SK-N-SH (cell line): ENCODE results near the gene FMNL2.

Experiments used
- CTCF ChIP-seq: fragments of 200-600 bp; sonication (generic); IDR thresholded peaks from 2 replicates; pipeline ENCODE4 v1.6.1; 2017; ENCODE audit warnings: antibody characterized with exemption, mild to moderate bottlenecking, moderate library complexity
- EP300 ChIP-seq, 2 experiments: IDR thresholded peaks; 2 replicates each; pipeline versions ENCODE4 v1.4.0 to v1.6.1; 2012; ENCODE audit warnings: borderline replicate concordance in 1 of 2, low read depth in 1 of 2, low read length in 1 of 2
- EZH2phosphoT487 ChIP-seq: fragments of 200-600 bp; sonication (generic); IDR thresholded peaks from 2 replicates; pipeline ENCODE4 v1.6.1; 2017; ENCODE audit warnings: low read depth, mixed run types, mild to moderate bottlenecking, antibody characterized with exemption, moderate library complexity, borderline replicate concordance
- MAX ChIP-seq: IDR thresholded peaks from 2 replicates; pipeline ENCODE4 v1.4.0; 2012; ENCODE audit warnings: low read depth
- RAD21 ChIP-seq: IDR thresholded peaks from 2 replicates; pipeline ENCODE4 v1.6.1; 2012; ENCODE audit warnings: mild to moderate bottlenecking, low read length
- REST ChIP-seq: IDR thresholded peaks from 2 replicates; pipeline ENCODE4 v1.6.1; 2012; ENCODE audit warnings: mild to moderate bottlenecking, low read depth, low read length, moderate library complexity
- RXRA ChIP-seq: IDR thresholded peaks from 2 replicates; pipeline ENCODE4 v1.4.0; 2012; ENCODE audit warnings: low read depth, mild to moderate bottlenecking, borderline replicate concordance
- TCF12 ChIP-seq: IDR thresholded peaks from 2 replicates; pipeline ENCODE4 v1.4.0; 2012
- USF2 ChIP-seq: fragments of 150-350 bp; IDR thresholded peaks from 2 replicates; pipeline ENCODE4 v1.6.1; 2017; ENCODE audit warnings: antibody characterized with exemption, low read length, low read depth, borderline replicate concordance
- TF ChIP-seq, protein P1 (sequence below): IDR thresholded peaks from 2 replicates; pipeline ENCODE4 v1.4.0; 2012; ENCODE audit warnings: low read depth, borderline replicate concordance

DNA sequence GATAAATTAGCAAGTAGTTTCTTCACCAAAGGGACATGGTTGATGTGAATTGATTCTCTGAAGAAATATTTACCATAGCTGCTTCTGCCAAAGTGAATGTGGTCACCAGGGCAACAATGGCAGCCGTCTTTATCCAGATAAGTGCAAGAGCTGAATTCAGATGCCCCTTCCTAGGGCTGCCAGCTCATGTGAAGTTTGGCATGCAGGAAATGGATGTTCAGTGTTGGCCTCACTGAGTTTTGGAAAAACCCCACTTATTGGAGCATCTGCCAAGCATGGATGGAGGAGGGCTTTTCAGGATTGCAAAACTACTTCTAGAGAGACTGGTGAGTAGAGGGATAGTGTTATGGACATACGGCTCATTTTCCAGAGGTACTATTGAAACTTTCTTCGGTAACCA lies 80.8 kb downstream of the FMNL2 start:
- no peak for TF ChIP-seq CTCF
- TF ChIP-seq MAX, result no peak
- no peak for TF ChIP-seq TCF12
- no peak for TF ChIP-seq RAD21
- TF ChIP-seq REST, result no peak
- TF ChIP-seq, protein P1, sequence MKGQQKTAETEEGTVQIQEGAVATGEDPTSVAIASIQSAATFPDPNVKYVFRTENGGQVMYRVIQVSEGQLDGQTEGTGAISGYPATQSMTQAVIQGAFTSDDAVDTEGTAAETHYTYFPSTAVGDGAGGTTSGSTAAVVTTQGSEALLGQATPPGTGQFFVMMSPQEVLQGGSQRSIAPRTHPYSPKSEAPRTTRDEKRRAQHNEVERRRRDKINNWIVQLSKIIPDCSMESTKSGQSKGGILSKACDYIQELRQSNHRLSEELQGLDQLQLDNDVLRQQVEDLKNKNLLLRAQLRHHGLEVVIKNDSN, result no peak
- TF ChIP-seq RXRA, result no peak
- no peak for TF ChIP-seq USF2
- no peak for TF ChIP-seq EP300 (IDR thresholded peaks at IDR 0.05; ENCODE audit: borderline replicate concordance in 1 of 2, low read depth in 1 of 2, low read length in 1 of 2)
- TF ChIP-seq EZH2phosphoT487, result no peak
